GM12878 (cell line): ENCODE data around the gene TMUB1. TPM values are rescaled to one million over a fixed set of nuclear protein-coding genes. Genes with fewer than 3 reads are reported as not detected.

Source experiments
- ATAC-seq: fragments of 200-7000 bp; cut with Tn5 transposase; 3 replicates; pipeline ENCODE4 v1.9.1; 2020; ENCODE audit warnings: mild to moderate bottlenecking, moderate library complexity
- BruUV-seq: library from RNA; stranded (reverse); fragments of 400-500 nt; replicated peaks from 2 replicates; lab custom pipeline; 2021; lab: Mats Ljungman, UMichigan
- CTCF ChIA-PET: fragments of 300-600 bp; sonication (Branson Sonifier 250); formaldehyde crosslinking; extraction: SDS; loops from one replicate; lab custom pipeline; 2021; ENCODE audit warnings: inconsistent platforms; lab: Yijun Ruan, JAX
- POLR2A ChIA-PET: fragments of 350-600 bp; formaldehyde crosslinking; extraction: SDS; loops from one replicate; lab custom pipeline; 2021; ENCODE audit warnings: inconsistent platforms; lab: Charles Lee
- RAD21 ChIA-PET: fragments of 300-600 bp; sonication (Branson Sonifier 250); formaldehyde crosslinking; loops from one replicate; lab custom pipeline; 2023; ENCODE audit warnings: antibody characterized with exemption; ENCODE audit not compliant: unreplicated experiment; lab: Charles Lee
- SMC1A ChIA-PET: fragments of 300-600 bp; sonication (Branson Sonifier 250); formaldehyde crosslinking; loops from one replicate; lab custom pipeline; 2023; ENCODE audit not compliant: unreplicated experiment, uncharacterized antibody; lab: Charles Lee
- DNase-seq: peaks from one replicate; pipeline ENCODE4 v3.0.0-alpha.2; 2011; ENCODE audit warnings: low read depth, low spot score
- FAIRE-seq: peaks from 3 replicates; lab custom pipeline; 2011; peaks lifted over from hg19 to GRCh38; lab: Jason Lieb, UNC
- H2AFZ ChIP-seq: 2 replicates; pipeline ENCODE4 v1.6.0; 2011; ENCODE audit warnings: low read depth, low read length, control low read depth; ENCODE audit not compliant: control insufficient read depth
- H3K27ac ChIP-seq: 2 replicates; pipeline ENCODE4 v1.5.1; 2011; ENCODE audit warnings: control low read depth; ENCODE audit not compliant: control insufficient read depth, insufficient read depth
- H3K27me3 ChIP-seq, 2 experiments: replicated peaks in 1 of 2; 2 replicates each; pipeline versions ENCODE4 v1.6.0 to v1.6.1; 2011; ENCODE audit warnings: low read length in 1 of 2; ENCODE audit not compliant: control insufficient read depth in 2 of 2, insufficient read depth in 2 of 2
- H3K36me3 ChIP-seq, 2 experiments: 2 replicates each; pipeline ENCODE4 v1.5.1; 2011; ENCODE audit warnings: low read length in 1 of 2; ENCODE audit not compliant: control insufficient read depth in 2 of 2, insufficient read depth in 2 of 2
- H3K4me1 ChIP-seq: 2 replicates; pipeline ENCODE4 v1.6.1; 2011; ENCODE audit warnings: mild to moderate bottlenecking, low read length, moderate library complexity, mixed read lengths; ENCODE audit not compliant: control insufficient read depth, insufficient read depth
- H3K4me2 ChIP-seq: 2 replicates; pipeline ENCODE4 v1.6.0; 2011; ENCODE audit warnings: control low read depth; ENCODE audit not compliant: control insufficient read depth, insufficient read depth
- H3K4me3 ChIP-seq: fragments of 200-600 bp; sonication (generic); 2 replicates; pipeline ENCODE4 v1.5.1; 2016
- H3K79me2 ChIP-seq: 2 replicates; pipeline ENCODE4 v1.6.0; 2011; ENCODE audit warnings: low read length; ENCODE audit not compliant: control insufficient read depth, insufficient read depth
- H3K9ac ChIP-seq: 2 replicates; pipeline ENCODE4 v1.8.0; 2011; ENCODE audit warnings: low read length, control low read depth, mixed read lengths; ENCODE audit not compliant: control insufficient read depth, insufficient read depth
- H3K9me3 ChIP-seq: replicated peaks from 3 replicates; pipeline ENCODE4 v1.5.1; 2011; ENCODE audit warnings: mild to moderate bottlenecking, low read length; ENCODE audit not compliant: control insufficient read depth, insufficient read depth
- H4K20me1 ChIP-seq: 2 replicates; pipeline ENCODE4 v1.6.0; 2011; ENCODE audit not compliant: control insufficient read depth, insufficient read depth
- CHD2 ChIP-seq: IDR thresholded peaks from 2 replicates; pipeline ENCODE4 v1.6.1; 2011; ENCODE audit warnings: low read depth, low read length, improper control_type of control experiment, borderline replicate concordance
- DPF2 ChIP-seq: fragments of 450-650 bp; IDR thresholded peaks from 2 replicates; pipeline ENCODE4 v1.6.1; 2017; ENCODE audit warnings: mild to moderate bottlenecking
- HDAC6 ChIP-seq: fragments of 200-600 bp; sonication (generic); IDR thresholded peaks from one replicate; pipeline ENCODE4 v1.8.0; 2017; ENCODE audit warnings: antibody characterized with exemption; ENCODE audit not compliant: unreplicated experiment
- HDGF ChIP-seq: fragments of 450-650 bp; IDR thresholded peaks from 2 replicates; pipeline ENCODE4 v1.6.1; 2016; ENCODE audit warnings: antibody characterized with exemption
- IRF4 ChIP-seq: IDR thresholded peaks from 2 replicates; pipeline ENCODE4 v1.6.1; 2011; ENCODE audit warnings: low read depth, low read length
- MEF2A ChIP-seq: IDR thresholded peaks from 2 replicates; pipeline ENCODE4 v1.6.1; 2011; ENCODE audit warnings: low read depth, mild to moderate bottlenecking, low read length, moderate library complexity; ENCODE audit not compliant: insufficient read depth
- MYB ChIP-seq: fragments of 150-350 bp; IDR thresholded peaks from 2 replicates; pipeline ENCODE4 v1.6.1; 2014; ENCODE audit warnings: mild to moderate bottlenecking, low read depth, low read length, borderline replicate concordance
- MYC ChIP-seq: IDR thresholded peaks from 2 replicates; pipeline ENCODE4 v1.6.1; 2011; ENCODE audit warnings: mild to moderate bottlenecking, low read length, moderate library complexity, inconsistent platforms; ENCODE audit not compliant: insufficient read depth, insufficient replicate concordance, insufficient read length, severe bottlenecking
- NBN ChIP-seq: fragments of 450-650 bp; IDR thresholded peaks from 2 replicates; pipeline ENCODE4 v1.6.1; 2016
- NFYB ChIP-seq: IDR thresholded peaks from 2 replicates; pipeline ENCODE4 v1.6.1; 2011; ENCODE audit warnings: low read depth, mild to moderate bottlenecking, low read length, improper control_type of control experiment, moderate library complexity; ENCODE audit not compliant: insufficient read depth
- NR2C1 ChIP-seq: fragments of 450-650 bp; IDR thresholded peaks from 2 replicates; pipeline ENCODE4 v1.6.1; 2017; ENCODE audit warnings: antibody characterized with exemption, mild to moderate bottlenecking, moderate library complexity
- PAX8 ChIP-seq: fragments of 450-650 bp; IDR thresholded peaks from 2 replicates; pipeline ENCODE4 v1.6.1; 2017; ENCODE audit warnings: mild to moderate bottlenecking, moderate library complexity
- POLR2A ChIP-seq: IDR thresholded peaks from 2 replicates; pipeline ENCODE4 v1.6.1; 2011; ENCODE audit warnings: low read depth, mild to moderate bottlenecking, low read length
- POU2F2 ChIP-seq: IDR thresholded peaks from 3 replicates; pipeline ENCODE4 v1.6.1; 2011; ENCODE audit warnings: low read depth, mild to moderate bottlenecking, low read length, borderline replicate concordance
- RB1 ChIP-seq: fragments of 450-650 bp; formaldehyde crosslinking; IDR thresholded peaks from 2 replicates; pipeline ENCODE4 v1.6.1; 2017; ENCODE audit warnings: mild to moderate bottlenecking, borderline replicate concordance
- STAT1 ChIP-seq: fragments of 450-650 bp; conservative IDR thresholded peaks from 2 replicates; pipeline ENCODE4 v1.6.1; 2014; ENCODE audit warnings: antibody characterized with exemption, mild to moderate bottlenecking
- SUZ12 ChIP-seq: fragments of 200-600 bp; sonication (generic); IDR thresholded peaks from one replicate; pipeline ENCODE4 v1.6.1; 2018; ENCODE audit warnings: antibody characterized with exemption, mild to moderate bottlenecking; ENCODE audit not compliant: unreplicated experiment
- ZNF207 ChIP-seq: fragments of 450-650 bp; IDR thresholded peaks from 2 replicates; pipeline ENCODE4 v1.6.1; 2014; ENCODE audit warnings: antibody characterized with exemption, mild to moderate bottlenecking, borderline replicate concordance
- ZNF217 ChIP-seq: fragments of 450-650 bp; IDR thresholded peaks from 2 replicates; pipeline ENCODE4 v1.6.1; 2017; ENCODE audit warnings: antibody characterized with exemption, mild to moderate bottlenecking
- WGBS: methylation state at CpG from one replicate; pipeline ENCODE4 v1.1.6; 2016; ENCODE audit warnings: low lambda C conversion rate; ENCODE audit not compliant: insufficient replicate concordance, insufficient coverage; ENCODE audit errors: missing lambda C conversion rate; 5-methylcytosine and 5-hydroxymethylcytosine counted together
- in situ Hi-C: fragments of 300-500 bp; cut with MboI; formaldehyde crosslinking; loops from 9 replicates; pipeline ENCODE4 v1.14.3; 2018; ENCODE audit warnings: mixed read lengths
- intact Hi-C: fragments of 100-400 bp; cut with micrococcal nuclease; formaldehyde crosslinking; loops from one replicate; pipeline ENCODE4 v1.14.2; 2022; ENCODE audit not compliant: unreplicated experiment
- polyA plus RNA-seq, 11 experiments: library from polyadenylated mRNA; depleted of rRNA in 4 of 11; unstranded in 6 of 11; stranded (reverse) in 5 of 11; fragments of >200 nt; fragmentation: Nextera tagmentation in 4 of 11; fragmentation: Illumina TruSeq in 1 of 11; extraction: Ambion mirVana in 4 of 11; extraction: Trizol in 1 of 11; gene quantifications; 1 replicate in 1 of 11; 2 replicates in 10 of 11; pipeline versions ENCODE4 v1.2.1 to v1.2.3, GENCODE V29; 2011 to 2016; ENCODE audit warnings: inconsistent platforms in 2 of 11, missing spikeins in 2 of 11, low read depth in 1 of 11
- total RNA-seq, 4 experiments: library from RNA; depleted of rRNA in 3 of 4; stranded (reverse); fragments of >200 nt in 3 of 4; fragmentation: Illumina TruSeq in 1 of 4; extraction: Trizol in 1 of 4; gene quantifications; 2 replicates each; pipeline versions ENCODE4 v1.2.1 to v1.2.3, GENCODE V29; 2013 to 2021
- TF ChIP-seq, protein P1 (sequence below): fragments of 450-650 bp; formaldehyde crosslinking; IDR thresholded peaks from 2 replicates; pipeline ENCODE4 v1.4.0; 2020; ENCODE audit warnings: mild to moderate bottlenecking, moderate library complexity
- TF ChIP-seq, protein P2 (sequence below): IDR thresholded peaks from 2 replicates; pipeline ENCODE4 v1.6.1; 2011; ENCODE audit warnings: mild to moderate bottlenecking, low read depth, low read length, moderate library complexity; ENCODE audit not compliant: insufficient replicate concordance

TMUB1 gene
- total and polyA plus RNA-seq, 10 of the 15 experiments (the other 5 are each of a cell fraction or from before 2014, with no cell fraction given), result 0.27 to 79.5 (median 41.3) TPM; not detected in 1

DNA sequence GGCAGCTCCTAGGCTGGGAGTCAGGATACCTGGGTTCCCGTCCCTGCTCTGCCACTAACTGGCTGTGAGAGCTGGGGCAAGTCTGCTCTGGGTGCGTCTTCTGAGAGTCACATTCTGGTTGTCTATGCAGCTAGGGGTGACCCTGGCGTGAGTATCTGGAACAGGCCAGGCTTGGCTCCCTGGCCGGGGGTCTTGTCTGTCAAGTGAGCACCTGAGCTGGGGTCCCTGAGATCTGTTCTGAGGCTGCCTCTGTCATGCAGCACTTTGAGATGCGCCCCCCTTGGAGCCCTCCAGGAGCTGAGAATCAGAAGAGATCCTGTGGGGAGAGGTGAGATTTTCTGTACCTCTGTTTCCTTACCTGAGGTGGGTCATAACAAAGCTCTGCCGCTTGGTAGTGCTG lies 10.5 kb upstream of the TMUB1 start (continued):
- TF ChIP-seq, protein P1, sequence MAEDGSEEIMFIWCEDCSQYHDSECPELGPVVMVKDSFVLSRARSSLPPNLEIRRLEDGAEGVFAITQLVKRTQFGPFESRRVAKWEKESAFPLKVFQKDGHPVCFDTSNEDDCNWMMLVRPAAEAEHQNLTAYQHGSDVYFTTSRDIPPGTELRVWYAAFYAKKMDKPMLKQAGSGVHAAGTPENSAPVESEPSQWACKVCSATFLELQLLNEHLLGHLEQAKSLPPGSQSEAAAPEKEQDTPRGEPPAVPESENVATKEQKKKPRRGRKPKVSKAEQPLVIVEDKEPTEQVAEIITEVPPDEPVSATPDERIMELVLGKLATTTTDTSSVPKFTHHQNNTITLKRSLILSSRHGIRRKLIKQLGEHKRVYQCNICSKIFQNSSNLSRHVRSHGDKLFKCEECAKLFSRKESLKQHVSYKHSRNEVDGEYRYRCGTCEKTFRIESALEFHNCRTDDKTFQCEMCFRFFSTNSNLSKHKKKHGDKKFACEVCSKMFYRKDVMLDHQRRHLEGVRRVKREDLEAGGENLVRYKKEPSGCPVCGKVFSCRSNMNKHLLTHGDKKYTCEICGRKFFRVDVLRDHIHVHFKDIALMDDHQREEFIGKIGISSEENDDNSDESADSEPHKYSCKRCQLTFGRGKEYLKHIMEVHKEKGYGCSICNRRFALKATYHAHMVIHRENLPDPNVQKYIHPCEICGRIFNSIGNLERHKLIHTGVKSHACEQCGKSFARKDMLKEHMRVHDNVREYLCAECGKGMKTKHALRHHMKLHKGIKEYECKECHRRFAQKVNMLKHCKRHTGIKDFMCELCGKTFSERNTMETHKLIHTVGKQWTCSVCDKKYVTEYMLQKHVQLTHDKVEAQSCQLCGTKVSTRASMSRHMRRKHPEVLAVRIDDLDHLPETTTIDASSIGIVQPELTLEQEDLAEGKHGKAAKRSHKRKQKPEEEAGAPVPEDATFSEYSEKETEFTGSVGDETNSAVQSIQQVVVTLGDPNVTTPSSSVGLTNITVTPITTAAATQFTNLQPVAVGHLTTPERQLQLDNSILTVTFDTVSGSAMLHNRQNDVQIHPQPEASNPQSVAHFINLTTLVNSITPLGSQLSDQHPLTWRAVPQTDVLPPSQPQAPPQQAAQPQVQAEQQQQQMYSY (CRISPR knock-in tag), result no peak
- no peak for TF ChIP-seq HDGF
- no peak for TF ChIP-seq NR2C1
- no peak for TF ChIP-seq MEF2A
- TF ChIP-seq ZNF217, result no peak

GRCh38 chr7:151091988-151092387 lies 8.7 kb upstream of the TMUB1 start:
- DNase-seq, result no peak
- no peak for FAIRE-seq
- Histone ChIP-seq H3K4me2 (no peak overlapping the region), H3K36me3 (peaks cover 0 to 5% of the 10 kb centered on the region in 2 experiments; a peak in 2 of 4 replicates), H3K9ac (no peak overlapping the region), H3K4me1 (peaks cover 13% of the 10 kb centered on the region), H3K27me3 (no peaks in the 10 kb centered on the region), H3K27ac (no peak overlapping the region), H3K79me2 (peaks cover 75% of the 10 kb centered on the region), H2AFZ (no peak overlapping the region), H3K4me3 (no peak overlapping the region), H4K20me1 (no peaks in the 10 kb centered on the region; the same call in 1 of the 2 replicates), H3K9me3 (no peaks in the 10 kb centered on the region)
- ChIA-PET CTCF (interaction anchor here (1.5 to 3.4 kb wide), 2 partner anchors 14 to 18 kb away, joined by 4 to 19 read pairs; no protein-coding TSS in a partner anchor), SMC1A (no interaction called here), POLR2A (no interaction called here), RAD21 (no interaction called here)
- intact Hi-C loops (no loop called here), in situ Hi-C loops (no loop called here)
- BruUV-seq, result no TSS peak
- no peak for TF ChIP-seq DPF2
- TF ChIP-seq POLR2A, result no peak
- TF ChIP-seq, protein P2, sequence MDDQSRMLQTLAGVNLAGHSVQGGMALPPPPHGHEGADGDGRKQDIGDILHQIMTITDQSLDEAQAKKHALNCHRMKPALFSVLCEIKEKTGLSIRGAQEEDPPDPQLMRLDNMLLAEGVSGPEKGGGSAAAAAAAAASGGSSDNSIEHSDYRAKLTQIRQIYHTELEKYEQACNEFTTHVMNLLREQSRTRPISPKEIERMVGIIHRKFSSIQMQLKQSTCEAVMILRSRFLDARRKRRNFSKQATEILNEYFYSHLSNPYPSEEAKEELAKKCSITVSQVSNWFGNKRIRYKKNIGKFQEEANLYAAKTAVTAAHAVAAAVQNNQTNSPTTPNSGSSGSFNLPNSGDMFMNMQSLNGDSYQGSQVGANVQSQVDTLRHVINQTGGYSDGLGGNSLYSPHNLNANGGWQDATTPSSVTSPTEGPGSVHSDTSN, result no peak
- TF ChIP-seq CHD2, result no peak
- TF ChIP-seq MYC, result no peak
- TF ChIP-seq STAT1, result no peak
- no peak for TF ChIP-seq POU2F2
- no peak for TF ChIP-seq PAX8
- no peak for TF ChIP-seq RB1
- TF ChIP-seq IRF4, result no peak
- no peak for TF ChIP-seq NFYB
- no peak for TF ChIP-seq SUZ12
- no peak for TF ChIP-seq HDAC6
- no peak for TF ChIP-seq NBN
- no peak for TF ChIP-seq MYB
- no peak for TF ChIP-seq ZNF207
- ATAC-seq, result no peak
- WGBS, result 84% methylated on average over 14 of the region's 14 CpGs
